SK-N-MC (cell line): Measurements from ENCODE around the gene PLEKHG4B.

ENCODE experiments used
- EZH2 ChIP-seq: fragments of 200-600 bp; sonication (generic); IDR thresholded peaks from one replicate; pipeline ENCODE4 v1.6.1; 2017; ENCODE audit warnings: antibody characterized with exemption
- FOXP2 ChIP-seq: optimal IDR thresholded peaks from 2 replicates; pipeline ENCODE3; 2011; ENCODE audit warnings: mild to moderate bottlenecking, moderate library complexity; ENCODE audit not compliant: insufficient read depth; ENCODE audit errors: extremely low read length, control extremely low read depth
- POLR2AphosphoS5 ChIP-seq: IDR thresholded peaks from 2 replicates; pipeline ENCODE4 v1.6.1; 2012; ENCODE audit warnings: mild to moderate bottlenecking, low read depth, low read length, borderline replicate concordance

DNA sequence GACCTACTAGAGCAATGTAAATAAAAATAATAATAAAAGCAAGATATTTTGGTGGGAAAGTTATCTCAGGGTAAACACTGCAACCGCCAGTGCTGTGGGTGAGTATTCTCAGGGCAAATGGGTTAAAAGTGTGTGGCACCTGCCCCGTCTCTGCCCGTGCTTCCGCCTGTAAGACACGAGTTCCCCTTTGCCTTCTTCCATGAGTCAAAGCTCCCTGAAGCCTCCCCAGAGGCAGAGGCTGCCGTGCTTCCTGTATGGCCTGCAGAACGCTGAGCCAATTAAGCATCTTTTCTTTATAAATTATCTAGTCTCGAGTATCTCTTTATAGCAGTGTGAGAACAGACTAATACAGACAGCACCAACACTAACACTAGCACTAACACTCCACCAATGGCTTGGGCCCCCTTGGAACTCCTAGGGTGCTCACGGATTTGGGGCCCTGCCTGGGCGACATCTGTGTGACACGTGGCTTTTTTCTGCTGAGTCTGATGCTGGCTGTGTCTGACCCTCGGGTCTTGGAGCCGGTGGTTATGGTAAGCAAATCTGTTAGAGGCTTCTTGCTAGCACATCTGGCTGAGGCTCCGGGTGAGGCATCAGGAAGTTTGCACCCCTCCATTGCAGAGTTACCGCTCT lies 10.6 kb downstream of the PLEKHG4B start:
- no peak for TF ChIP-seq POLR2AphosphoS5
- TF ChIP-seq EZH2: no peak
- TF ChIP-seq FOXP2: no peak
